Measurements from ENCODE around the gene SLC13A4.

DNA sequence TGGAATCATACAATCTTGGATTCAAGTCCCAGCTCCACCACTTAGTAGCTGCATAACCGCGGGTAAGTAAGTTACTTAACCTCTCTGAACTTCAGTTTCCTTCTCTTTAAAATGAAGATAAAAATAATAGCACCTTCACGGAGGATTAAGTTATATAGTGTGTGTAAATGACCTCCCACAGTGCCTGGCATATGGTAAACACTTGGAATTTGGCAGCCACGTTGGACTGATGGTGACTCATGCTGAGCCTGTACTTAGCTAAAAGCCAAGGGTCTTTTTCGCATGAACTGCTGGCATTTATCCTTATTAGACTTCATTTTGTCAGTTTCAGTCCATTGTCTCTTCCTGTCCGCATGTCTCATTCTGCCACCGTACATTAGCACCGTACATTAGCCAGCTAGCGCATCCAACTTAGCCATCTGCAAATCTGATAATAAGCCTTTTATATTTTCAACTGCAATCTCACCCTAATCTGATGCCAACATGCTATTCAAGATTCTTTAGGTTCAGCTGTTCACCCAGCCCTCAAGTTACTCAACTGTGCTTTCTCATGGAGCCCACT lies 11.2 kb downstream of the SLC13A4 start:
- TF ChIP-seq EZH2 (IDR thresholded peaks at IDR 0.05; ENCODE audit: low read length): no peak
- TF ChIP-seq, protein P1, sequence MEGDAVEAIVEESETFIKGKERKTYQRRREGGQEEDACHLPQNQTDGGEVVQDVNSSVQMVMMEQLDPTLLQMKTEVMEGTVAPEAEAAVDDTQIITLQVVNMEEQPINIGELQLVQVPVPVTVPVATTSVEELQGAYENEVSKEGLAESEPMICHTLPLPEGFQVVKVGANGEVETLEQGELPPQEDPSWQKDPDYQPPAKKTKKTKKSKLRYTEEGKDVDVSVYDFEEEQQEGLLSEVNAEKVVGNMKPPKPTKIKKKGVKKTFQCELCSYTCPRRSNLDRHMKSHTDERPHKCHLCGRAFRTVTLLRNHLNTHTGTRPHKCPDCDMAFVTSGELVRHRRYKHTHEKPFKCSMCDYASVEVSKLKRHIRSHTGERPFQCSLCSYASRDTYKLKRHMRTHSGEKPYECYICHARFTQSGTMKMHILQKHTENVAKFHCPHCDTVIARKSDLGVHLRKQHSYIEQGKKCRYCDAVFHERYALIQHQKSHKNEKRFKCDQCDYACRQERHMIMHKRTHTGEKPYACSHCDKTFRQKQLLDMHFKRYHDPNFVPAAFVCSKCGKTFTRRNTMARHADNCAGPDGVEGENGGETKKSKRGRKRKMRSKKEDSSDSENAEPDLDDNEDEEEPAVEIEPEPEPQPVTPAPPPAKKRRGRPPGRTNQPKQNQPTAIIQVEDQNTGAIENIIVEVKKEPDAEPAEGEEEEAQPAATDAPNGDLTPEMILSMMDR (optimal IDR thresholded peaks at IDR 0.05 in 1 of 3, IDR thresholded peaks at IDR 0.05 in 1 of 3, conservative IDR thresholded peaks at IDR 0.05 in 1 of 3; ENCODE audit: extremely low read depth in 1 of 3, insufficient read depth in 2 of 3, low read length in 3 of 3): no peak

Data from keratinocyte (primary cell).